H9 (cell line): ENCODE results near the gene MAPKAPK2. TPM values are rescaled to one million over a fixed set of nuclear protein-coding genes. Genes with fewer than 3 reads are reported as not detected.

Experiments used
- DNase-seq: peaks from one replicate; pipeline ENCODE4 v3.0.0-alpha.2; 2017
- H2AFZ ChIP-seq: one replicate; pipeline ENCODE4 v1.6.1; 2013; ENCODE audit warnings: mild to moderate bottlenecking, low read length, control low read depth, moderate library complexity
- H2AK5ac ChIP-seq: 2 replicates; pipeline ENCODE4 v1.6.1; 2013; ENCODE audit warnings: low read length, control low read depth, mixed read lengths; ENCODE audit not compliant: insufficient read length
- H2BK120ac ChIP-seq: one replicate; pipeline ENCODE4 v1.6.1; 2013; ENCODE audit warnings: low read depth, mild to moderate bottlenecking, low read length, control low read depth, inconsistent platforms; ENCODE audit not compliant: poor library complexity, severe bottlenecking
- H2BK12ac ChIP-seq: 2 replicates; pipeline ENCODE4 v1.6.1; 2013; ENCODE audit warnings: low read length, control low read depth, mixed read lengths, low read depth; ENCODE audit not compliant: insufficient read length
- H2BK15ac ChIP-seq: 2 replicates; pipeline ENCODE4 v1.6.1; 2013; ENCODE audit warnings: low read depth, low read length, control low read depth
- H2BK20ac ChIP-seq: one replicate; pipeline ENCODE4 v1.6.1; 2013; ENCODE audit warnings: low read depth, mild to moderate bottlenecking, low read length, control low read depth, inconsistent platforms; ENCODE audit not compliant: poor library complexity, severe bottlenecking
- H2BK5ac ChIP-seq: 2 replicates; pipeline ENCODE4 v1.6.1; 2013; ENCODE audit warnings: low read length, control low read depth, mixed read lengths; ENCODE audit not compliant: insufficient read length
- H3K14ac ChIP-seq: 2 replicates; pipeline ENCODE4 v1.6.1; 2013; ENCODE audit warnings: low read length, control low read depth; ENCODE audit not compliant: insufficient read depth
- H3K18ac ChIP-seq: 2 replicates; pipeline ENCODE4 v1.6.1; 2013; ENCODE audit warnings: low read depth, mild to moderate bottlenecking, mixed read lengths, low read length, control low read depth; ENCODE audit not compliant: insufficient read length
- H3K23ac ChIP-seq: 2 replicates; pipeline ENCODE4 v1.6.1; 2013; ENCODE audit warnings: low read length, control low read depth, mixed read lengths, low read depth; ENCODE audit not compliant: insufficient read length
- H3K23me2 ChIP-seq: 2 replicates; pipeline ENCODE4 v1.6.1; 2013; ENCODE audit warnings: low read depth, mild to moderate bottlenecking, mixed read lengths, low read length, control low read depth; ENCODE audit not compliant: insufficient read length, poor library complexity, severe bottlenecking
- H3K27ac ChIP-seq: 2 replicates; pipeline ENCODE4 v1.5.1; 2013; ENCODE audit warnings: low read length, control low read depth, mixed read lengths, low read depth; ENCODE audit not compliant: insufficient read length
- H3K27me3 ChIP-seq: 2 replicates; pipeline ENCODE4 v1.6.1; 2013; ENCODE audit warnings: low read length, control low read depth, inconsistent platforms; ENCODE audit not compliant: insufficient read depth
- H3K4ac ChIP-seq: 2 replicates; pipeline ENCODE4 v1.6.1; 2013; ENCODE audit warnings: low read depth, mild to moderate bottlenecking, control low read depth, inconsistent platforms, low read length, moderate library complexity
- H3K4me1 ChIP-seq: 2 replicates; pipeline ENCODE4 v1.6.1; 2013; ENCODE audit warnings: low read length, control low read depth, inconsistent platforms; ENCODE audit not compliant: insufficient read depth
- H3K4me2 ChIP-seq: 2 replicates; pipeline ENCODE4 v1.6.1; 2013; ENCODE audit warnings: low read length, control low read depth, mixed read lengths; ENCODE audit not compliant: insufficient read length, insufficient read depth
- H3K56ac ChIP-seq: 2 replicates; pipeline ENCODE4 v1.6.1; 2013; ENCODE audit warnings: low read depth, mild to moderate bottlenecking, mixed read lengths, low read length, control low read depth; ENCODE audit not compliant: insufficient read length
- H3K79me1 ChIP-seq: 2 replicates; pipeline ENCODE4 v1.6.1; 2013; ENCODE audit warnings: low read depth, mild to moderate bottlenecking, moderate library complexity, low read length, control low read depth, inconsistent platforms; ENCODE audit not compliant: insufficient read depth, poor library complexity, severe bottlenecking
- H3K79me2 ChIP-seq: 2 replicates; pipeline ENCODE4 v1.6.1; 2013; ENCODE audit warnings: low read length, control low read depth, inconsistent platforms; ENCODE audit not compliant: insufficient read depth
- H3K9ac ChIP-seq: 2 replicates; pipeline ENCODE4 v1.6.1; 2013; ENCODE audit warnings: low read length, control low read depth, mixed read lengths; ENCODE audit not compliant: insufficient read length; ENCODE audit errors: extremely low read depth
- H3K9me3 ChIP-seq: one replicate; pipeline ENCODE4 v1.6.1; 2013; ENCODE audit warnings: low read depth, low read length, inconsistent platforms; ENCODE audit not compliant: control insufficient read depth
- H3T11ph ChIP-seq: one replicate; pipeline ENCODE4 v1.6.1; 2013; ENCODE audit warnings: mild to moderate bottlenecking, low read length, control low read depth, inconsistent platforms
- H4K20me1 ChIP-seq: one replicate; pipeline ENCODE4 v1.6.1; 2013; ENCODE audit not compliant: control insufficient read depth, insufficient read length, insufficient read depth
- H4K5ac ChIP-seq: 2 replicates; pipeline ENCODE4 v1.6.1; 2013; ENCODE audit warnings: low read depth, mild to moderate bottlenecking, mixed read lengths, low read length, control low read depth; ENCODE audit not compliant: insufficient read length
- H4K8ac ChIP-seq: replicated peaks from 2 replicates; pipeline ENCODE4 v1.6.1; 2013; ENCODE audit warnings: low read length, control low read depth, mixed read lengths, low read depth; ENCODE audit not compliant: insufficient read length
- H4K91ac ChIP-seq: 2 replicates; pipeline ENCODE4 v1.6.1; 2013; ENCODE audit warnings: low read depth, mild to moderate bottlenecking, moderate library complexity, mixed read lengths, low read length, control low read depth; ENCODE audit not compliant: insufficient read length
- H3K27ac Mint-ChIP-seq, 3 experiments: 2 replicates in 2 of 3; 3 replicates in 1 of 3; pipeline ENCODE4 v1.8.0; 2020 to 2021; ENCODE audit warnings: mixed read lengths in 3 of 3, mild to moderate bottlenecking in 1 of 3, moderate library complexity in 1 of 3
- H3K27me3 Mint-ChIP-seq: 2 replicates; pipeline ENCODE4 v1.8.0; 2021; ENCODE audit warnings: low read depth, mild to moderate bottlenecking, moderate library complexity, mixed read lengths
- H3K36me3 Mint-ChIP-seq, 3 experiments: 2 replicates in 2 of 3; 3 replicates in 1 of 3; pipeline ENCODE4 v1.8.0; 2020 to 2021; ENCODE audit warnings: low read depth in 3 of 3, mixed read lengths in 3 of 3; ENCODE audit not compliant: insufficient read depth in 1 of 3
- H3K4me1 Mint-ChIP-seq, 2 experiments: 2 replicates each; pipeline ENCODE4 v1.8.0; 2020; ENCODE audit warnings: mixed read lengths in 2 of 2
- H3K4me3 Mint-ChIP-seq, 2 experiments: 2 replicates in 1 of 2; 3 replicates in 1 of 2; pipeline ENCODE4 v1.8.0; 2020 to 2021; ENCODE audit warnings: mild to moderate bottlenecking in 2 of 2, mixed read lengths in 2 of 2, moderate library complexity in 1 of 2
- H3K9me3 Mint-ChIP-seq, 2 experiments: 2 replicates in 1 of 2; 3 replicates in 1 of 2; pipeline ENCODE4 v1.8.0; 2020; ENCODE audit warnings: mild to moderate bottlenecking in 2 of 2, mixed read lengths in 2 of 2, moderate library complexity in 1 of 2
- WGBS: extraction: QIAGEN DNeasy Blood & Tissue Kit; methylation state at CpG from one replicate; pipeline ENCODE4 v1.1.7; 2013; ENCODE audit warnings: missing lambda C conversion rate, low lambda C conversion rate, mixed read lengths; ENCODE audit not compliant: insufficient read length; ENCODE audit errors: extremely low coverage; 5-methylcytosine and 5-hydroxymethylcytosine counted together
- total RNA-seq: library from RNA; stranded (reverse); gene quantifications from 2 replicates; pipeline ENCODE4 v1.2.1, GENCODE V29; 2021
- TF ChIP-seq, protein P1 (sequence below): fragments of 200-600 bp; sonication (generic); conservative IDR thresholded peaks from 3 replicates; pipeline ENCODE4 v1.8.0; 2021; ENCODE audit warnings: antibody characterized with exemption, mild to moderate bottlenecking

Gene MAPKAPK2
- total RNA-seq, 1 experiment from 2014 or later: 50.1 TPM

DNA sequence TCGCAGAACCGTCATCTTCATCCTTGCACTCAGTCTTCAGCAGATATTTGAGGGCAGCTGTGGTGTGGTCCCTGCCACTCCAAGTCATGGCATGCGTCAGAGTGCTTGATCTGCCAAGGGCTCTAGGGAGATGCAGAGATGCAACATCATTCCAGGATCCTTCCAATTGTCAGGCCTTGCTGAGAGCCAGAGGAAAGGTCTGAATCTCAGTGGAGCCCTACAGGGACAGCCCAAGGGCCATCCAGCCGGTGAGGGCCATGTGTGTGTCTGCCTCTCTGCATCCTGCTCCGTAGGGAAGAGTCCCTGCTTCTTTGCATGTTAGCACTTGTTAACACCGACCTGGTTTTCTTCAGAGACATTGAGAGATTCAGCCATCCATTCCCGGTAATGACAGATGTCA, 17.6 kb downstream of the MAPKAPK2 start:
- Histone ChIP-seq H4K8ac (no peak overlapping the region), H2BK15ac (no peak overlapping the region), H3K23me2 (no peaks in the 10 kb centered on the region), H2BK5ac (no peak overlapping the region), H3K4me2 (peak overlapping the region; percentile 6), H2BK20ac (no peak overlapping the region), H3K4me1 (peaks cover 17% of the 10 kb centered on the region; the same call in 1 of the 2 replicates), H4K20me1 (no peaks in the 10 kb centered on the region), H3K79me1 (peaks cover 2% of the 10 kb centered on the region), H3K27me3 (no peaks in the 10 kb centered on the region), H4K91ac (no peak overlapping the region), H3K23ac (no peak overlapping the region), H2BK12ac (no peak overlapping the region), H3K14ac (no peak overlapping the region), H3K56ac (no peak overlapping the region), H3K4ac (no peak overlapping the region), H3K9ac (no peak overlapping the region), H2AK5ac (no peak overlapping the region), H3K18ac (no peak overlapping the region), H2BK120ac (no peak overlapping the region), H2AFZ (no peak overlapping the region), H3K27ac (no peak overlapping the region), H3K79me2 (no peaks in the 10 kb centered on the region; the same call in none of the 2 replicates), H3K9me3 (no peaks in the 10 kb centered on the region), H3T11ph (no peak overlapping the region), H4K5ac (no peak overlapping the region)
- H3K9me3 Mint-ChIP-seq: no peaks in the 10 kb centered on the region
- H3K27ac Mint-ChIP-seq: peak overlapping the region in 1 of 3 experiments; percentile 0; a peak in 1 of 7 replicates
- WGBS: no CpG with 5 or more reads among the region's 7 CpGs
- H3K27me3 Mint-ChIP-seq: no peaks in the 10 kb centered on the region
- H3K4me1 Mint-ChIP-seq: peaks cover 74 to 79% of the 10 kb centered on the region in 2 experiments
- peaks cover 0 to 8% (median 4%) of the 10 kb centered on the region in 3 experiments; a peak in 2 of 7 replicates for H3K36me3 Mint-ChIP-seq
- TF ChIP-seq, protein P1, sequence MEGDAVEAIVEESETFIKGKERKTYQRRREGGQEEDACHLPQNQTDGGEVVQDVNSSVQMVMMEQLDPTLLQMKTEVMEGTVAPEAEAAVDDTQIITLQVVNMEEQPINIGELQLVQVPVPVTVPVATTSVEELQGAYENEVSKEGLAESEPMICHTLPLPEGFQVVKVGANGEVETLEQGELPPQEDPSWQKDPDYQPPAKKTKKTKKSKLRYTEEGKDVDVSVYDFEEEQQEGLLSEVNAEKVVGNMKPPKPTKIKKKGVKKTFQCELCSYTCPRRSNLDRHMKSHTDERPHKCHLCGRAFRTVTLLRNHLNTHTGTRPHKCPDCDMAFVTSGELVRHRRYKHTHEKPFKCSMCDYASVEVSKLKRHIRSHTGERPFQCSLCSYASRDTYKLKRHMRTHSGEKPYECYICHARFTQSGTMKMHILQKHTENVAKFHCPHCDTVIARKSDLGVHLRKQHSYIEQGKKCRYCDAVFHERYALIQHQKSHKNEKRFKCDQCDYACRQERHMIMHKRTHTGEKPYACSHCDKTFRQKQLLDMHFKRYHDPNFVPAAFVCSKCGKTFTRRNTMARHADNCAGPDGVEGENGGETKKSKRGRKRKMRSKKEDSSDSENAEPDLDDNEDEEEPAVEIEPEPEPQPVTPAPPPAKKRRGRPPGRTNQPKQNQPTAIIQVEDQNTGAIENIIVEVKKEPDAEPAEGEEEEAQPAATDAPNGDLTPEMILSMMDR: no peak
- no peak overlapping the region for H3K4me3 Mint-ChIP-seq
- no peak for DNase-seq
